Ovary (tissue), 9 donors: ENCODE data around the gene KCNJ16. TPM values are rescaled to one million over a fixed set of nuclear protein-coding genes. Genes with fewer than 3 reads are reported as not detected.

Source experiments
- DNase-seq, 5 donors: peaks; one replicate each; pipeline ENCODE4 v3.0.0-alpha.2; 2019 to 2020
- H3K27ac ChIP-seq, 2 donors: fragments of 200-600 bp; one replicate each; pipeline versions ENCODE4 v1.5.1 to v1.8.0; 2019 to 2022
- H3K27me3 ChIP-seq: fragments of 200-600 bp; one replicate; pipeline ENCODE4 v1.8.0; 2022
- H3K36me3 ChIP-seq: fragments of 200-600 bp; sonication (generic); one replicate; pipeline ENCODE4 v1.5.1; 2019
- H3K4me1 ChIP-seq: one replicate; pipeline ENCODE4 v1.8.1; 2013; ENCODE audit warnings: mild to moderate bottlenecking, moderate library complexity; ENCODE audit not compliant: insufficient read depth
- H3K4me3 ChIP-seq: fragments of 200-600 bp; sonication (generic); one replicate; pipeline ENCODE4 v1.5.1; 2017
- H3K9me3 ChIP-seq, 2 donors: fragments of 200-600 bp in 1 of 2; sonication (generic) in 1 of 2; one replicate each; pipeline versions ENCODE4 v1.5.1 to v1.8.1; 2013 to 2019; ENCODE audit warnings: mild to moderate bottlenecking in 1 of 2, moderate library complexity in 1 of 2
- CTCF ChIP-seq, 3 donors: fragments of 450-650 bp in 2 of 3; fragments of 200-600 bp in 1 of 3; IDR thresholded peaks; one replicate each; pipeline versions ENCODE4 v1.5.1 to v1.8.0; 2016 to 2022; ENCODE audit warnings: antibody characterized with exemption in 3 of 3, mild to moderate bottlenecking in 1 of 3
- EP300 ChIP-seq: sonication (generic); formaldehyde crosslinking; IDR thresholded peaks from one replicate; pipeline ENCODE4 v1.6.1; 2017; ENCODE audit warnings: antibody characterized with exemption
- POLR2A ChIP-seq: fragments of 450-650 bp; IDR thresholded peaks from one replicate; pipeline ENCODE4 v1.6.1; 2017; ENCODE audit warnings: antibody characterized with exemption, mild to moderate bottlenecking, moderate library complexity
- WGBS, 3 donors: extraction: QIAGEN DNeasy Blood & Tissue Kit in 1 of 3; methylation state at CpG; one replicate each; pipeline versions ENCODE4 v1.1.5 to v1.1.7; 2013 to 2017; 5-methylcytosine and 5-hydroxymethylcytosine counted together
- intact Hi-C, 4 donors: fragments of 100-400 bp; cut with DNase I; formaldehyde crosslinking; loops; one replicate each; pipeline versions ENCODE4 v1.11.0 to v1.15.1; 2022 to 2023
- polyA plus RNA-seq, 2 donors: library from polyadenylated mRNA; stranded (reverse); fragments of 200-250 nt in 1 of 2; fragments of 350-450 nt in 1 of 2; fragmentation: Illumina TruSeq in 1 of 2; extraction: RNeasy Lipid Tissue Mini Kit (QIAGEN cat#74804) in 1 of 2; gene quantifications; one replicate each; pipeline ENCODE4 v1.2.3, GENCODE V29; 2013 to 2014
- total RNA-seq, 7 donors: library from RNA; depleted of rRNA in 2 of 7; stranded (reverse); fragments of >200 nt in 2 of 7; fragmentation: NEBNext Ultra II Directional in 3 of 7; extraction: Animal tissue kit (Norgen Biotek cat#: 25700) in 3 of 7; gene quantifications; one replicate each; pipeline versions ENCODE4 v1.1.0 to v1.2.4, GENCODE V29; 2016 to 2023
- donor health status: DM: no; HTN: no; CAD: no; lungs with moderate emphysema.
- donor health status: DM: no; HTN: no; CAD: no.
- donor health status: Bipolar disorder and iron deficiency.
- donor health status: DM: yes; HTN: yes; CAD: no.
- donor health status: DM: no; HTN: no; CAD: no.
- donor health status: DM: yes; HTN: yes; CAD: no.

KCNJ16 gene
- total and polyA plus RNA-seq, 9 donors, result 0.04 to 7.2 (median 0.25) TPM; not detected in 1

- H3K9me3 ChIP-seq, result no peaks in the 10 kb centered on the region
- WGBS, 3 donors, result 19 to 38% (median 32%) methylated on average over 2 of the region's 2 CpGs
- no peak overlapping the region for H3K27ac ChIP-seq
- peaks cover 3% of the 10 kb centered on the region for H3K4me1 ChIP-seq
- no peak overlapping the region for H3K4me3 ChIP-seq
- intact Hi-C loops, result no loop called here
- no peaks in the 10 kb centered on the region for H3K36me3 ChIP-seq
- no peaks in the 10 kb centered on the region for H3K27me3 ChIP-seq
- TF ChIP-seq POLR2A (no peak), CTCF (IDR thresholded peaks at IDR 0.05) (no peak), EP300 (no peak)
- DNase-seq, result no peak
Measured at GRCh38 chr17:70050931-70051330, 24.1 kb upstream of the KCNJ16 start.

GRCh38 chr17:70053241-70054234 is 21.5 kb upstream of the KCNJ16 start:
- TF ChIP-seq EP300 (no peak), CTCF (IDR thresholded peaks at IDR 0.05) (no peak), POLR2A (no peak)
- intact Hi-C loops, result no loop called here
- Histone ChIP-seq H3K27ac (peak overlapping the region; percentile 61 to 89), H3K9me3 (no peaks in the 10 kb centered on the region), H3K4me1 (peaks cover 3% of the 10 kb centered on the region), H3K27me3 (no peaks in the 10 kb centered on the region), H3K4me3 (peak overlapping the region; percentile 5), H3K36me3 (no peaks in the 10 kb centered on the region)
- peak in 4 of 5 donors; percentile 35 to 59 (median 44) for DNase-seq
- 4 to 15% (median 5%) methylated on average over 13 of the region's 13 CpGs for WGBS, 3 donors

- DNase-seq, result no peak
- Histone ChIP-seq H3K4me3 (no peak overlapping the region), H3K27ac (peak overlapping the region in 1 of 2 donors; percentile 89), H3K27me3 (no peaks in the 10 kb centered on the region), H3K4me1 (peaks cover 3% of the 10 kb centered on the region), H3K9me3 (no peaks in the 10 kb centered on the region), H3K36me3 (no peaks in the 10 kb centered on the region)
- intact Hi-C loops, result loop anchor here in 1 of 4 donors (5.0 kb wide), 1 partner anchor 87 kb away; no protein-coding TSS in a partner anchor
- TF ChIP-seq CTCF (IDR thresholded peaks at IDR 0.05) (no peak), EP300 (no peak), POLR2A (no peak)
- 19 to 38% (median 26%) methylated on average over 4 of the region's 4 CpGs for WGBS, 3 donors
Measured at GRCh38 chr17:70055000-70055399, 20.0 kb upstream of the KCNJ16 start.

GRCh38 chr17:70059071-70059470 is 16.0 kb upstream of the KCNJ16 start:
- no peaks in the 10 kb centered on the region for H3K36me3 ChIP-seq
- TF ChIP-seq CTCF (IDR thresholded peaks at IDR 0.05) (no peak), EP300 (no peak), POLR2A (no peak)
- H3K27me3 ChIP-seq, result no peaks in the 10 kb centered on the region
- H3K4me3 ChIP-seq, result no peak overlapping the region
- no peak for DNase-seq
- no peaks in the 10 kb centered on the region for H3K9me3 ChIP-seq
- peaks cover 5% of the 10 kb centered on the region for H3K4me1 ChIP-seq
- 72 to 78% (median 78%) methylated on average over 4 of the region's 4 CpGs for WGBS, 3 donors
- H3K27ac ChIP-seq, result no peak overlapping the region
- intact Hi-C loops, result loop anchor here in 1 of 4 donors (5.0 kb wide), 1 partner anchor 83 kb away; no protein-coding TSS in a partner anchor
